Measurements from ENCODE around the gene CHP1. TPM values are rescaled to one million over a fixed set of nuclear protein-coding genes. Genes with fewer than 3 reads are reported as not detected.

CHP1 gene
- total and polyA plus RNA-seq, 2 of the 8 experiments (the other 6 are each of a cell fraction or from before 2014, with no cell fraction given): 45.2 to 89.0 TPM

DNA sequence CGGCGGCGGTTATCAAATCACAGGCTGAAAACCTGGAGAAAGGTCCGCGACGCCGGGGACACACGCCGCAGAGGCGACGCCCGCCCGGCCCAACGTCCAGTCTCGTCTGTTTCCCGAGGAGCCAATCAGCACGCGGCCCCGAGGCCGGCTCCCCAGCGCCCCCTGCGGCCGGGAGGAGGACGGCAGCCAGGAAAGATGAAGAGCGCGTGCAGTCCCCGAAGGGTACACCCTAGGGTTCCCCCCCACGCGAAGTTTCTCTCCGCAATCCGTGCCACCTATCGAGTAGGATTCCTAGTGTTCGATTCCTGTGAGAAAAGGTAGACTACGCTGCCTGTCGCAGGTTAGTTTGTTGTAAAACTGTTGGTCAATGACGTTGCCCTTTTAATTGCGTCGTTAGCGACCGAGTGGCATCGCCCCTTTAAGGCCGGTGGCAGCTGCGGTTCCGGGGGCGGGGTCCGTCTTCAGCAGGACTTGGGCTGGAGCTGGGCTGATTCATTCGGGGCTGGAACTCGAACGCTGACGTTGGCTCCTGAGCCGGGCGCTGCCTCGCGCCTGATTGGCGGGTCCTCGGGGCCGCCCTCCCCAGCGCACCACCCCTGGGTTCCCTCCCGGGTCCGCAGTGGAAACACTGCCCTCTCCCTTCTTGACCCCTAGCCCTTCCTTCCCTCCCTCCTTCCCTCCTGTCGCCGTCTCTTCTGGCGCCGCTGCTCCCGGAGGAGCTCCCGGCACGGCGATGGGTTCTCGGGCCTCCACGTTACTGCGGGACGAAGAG lies at the start of gene CHP1, which contains the start of gene EXD1 (continued):
- TF ChIP-seq RBBP5 (IDR thresholded peaks at IDR 0.05; ENCODE audit: borderline replicate concordance, low read depth, low read length): peak; percentile 84
- no peak for TF ChIP-seq BRCA1 (IDR thresholded peaks at IDR 0.05; ENCODE audit: low read depth, low read length)
